ENCODE measurements around the gene ZMAT5.

GRCh38 chr22:29814003-29814402, 47.2 kb upstream of the ZMAT5 start:
- no peak for TF ChIP-seq JUN (CRISPR knock-in tag; IDR thresholded peaks at IDR 0.05)
- TF ChIP-seq, protein P1, sequence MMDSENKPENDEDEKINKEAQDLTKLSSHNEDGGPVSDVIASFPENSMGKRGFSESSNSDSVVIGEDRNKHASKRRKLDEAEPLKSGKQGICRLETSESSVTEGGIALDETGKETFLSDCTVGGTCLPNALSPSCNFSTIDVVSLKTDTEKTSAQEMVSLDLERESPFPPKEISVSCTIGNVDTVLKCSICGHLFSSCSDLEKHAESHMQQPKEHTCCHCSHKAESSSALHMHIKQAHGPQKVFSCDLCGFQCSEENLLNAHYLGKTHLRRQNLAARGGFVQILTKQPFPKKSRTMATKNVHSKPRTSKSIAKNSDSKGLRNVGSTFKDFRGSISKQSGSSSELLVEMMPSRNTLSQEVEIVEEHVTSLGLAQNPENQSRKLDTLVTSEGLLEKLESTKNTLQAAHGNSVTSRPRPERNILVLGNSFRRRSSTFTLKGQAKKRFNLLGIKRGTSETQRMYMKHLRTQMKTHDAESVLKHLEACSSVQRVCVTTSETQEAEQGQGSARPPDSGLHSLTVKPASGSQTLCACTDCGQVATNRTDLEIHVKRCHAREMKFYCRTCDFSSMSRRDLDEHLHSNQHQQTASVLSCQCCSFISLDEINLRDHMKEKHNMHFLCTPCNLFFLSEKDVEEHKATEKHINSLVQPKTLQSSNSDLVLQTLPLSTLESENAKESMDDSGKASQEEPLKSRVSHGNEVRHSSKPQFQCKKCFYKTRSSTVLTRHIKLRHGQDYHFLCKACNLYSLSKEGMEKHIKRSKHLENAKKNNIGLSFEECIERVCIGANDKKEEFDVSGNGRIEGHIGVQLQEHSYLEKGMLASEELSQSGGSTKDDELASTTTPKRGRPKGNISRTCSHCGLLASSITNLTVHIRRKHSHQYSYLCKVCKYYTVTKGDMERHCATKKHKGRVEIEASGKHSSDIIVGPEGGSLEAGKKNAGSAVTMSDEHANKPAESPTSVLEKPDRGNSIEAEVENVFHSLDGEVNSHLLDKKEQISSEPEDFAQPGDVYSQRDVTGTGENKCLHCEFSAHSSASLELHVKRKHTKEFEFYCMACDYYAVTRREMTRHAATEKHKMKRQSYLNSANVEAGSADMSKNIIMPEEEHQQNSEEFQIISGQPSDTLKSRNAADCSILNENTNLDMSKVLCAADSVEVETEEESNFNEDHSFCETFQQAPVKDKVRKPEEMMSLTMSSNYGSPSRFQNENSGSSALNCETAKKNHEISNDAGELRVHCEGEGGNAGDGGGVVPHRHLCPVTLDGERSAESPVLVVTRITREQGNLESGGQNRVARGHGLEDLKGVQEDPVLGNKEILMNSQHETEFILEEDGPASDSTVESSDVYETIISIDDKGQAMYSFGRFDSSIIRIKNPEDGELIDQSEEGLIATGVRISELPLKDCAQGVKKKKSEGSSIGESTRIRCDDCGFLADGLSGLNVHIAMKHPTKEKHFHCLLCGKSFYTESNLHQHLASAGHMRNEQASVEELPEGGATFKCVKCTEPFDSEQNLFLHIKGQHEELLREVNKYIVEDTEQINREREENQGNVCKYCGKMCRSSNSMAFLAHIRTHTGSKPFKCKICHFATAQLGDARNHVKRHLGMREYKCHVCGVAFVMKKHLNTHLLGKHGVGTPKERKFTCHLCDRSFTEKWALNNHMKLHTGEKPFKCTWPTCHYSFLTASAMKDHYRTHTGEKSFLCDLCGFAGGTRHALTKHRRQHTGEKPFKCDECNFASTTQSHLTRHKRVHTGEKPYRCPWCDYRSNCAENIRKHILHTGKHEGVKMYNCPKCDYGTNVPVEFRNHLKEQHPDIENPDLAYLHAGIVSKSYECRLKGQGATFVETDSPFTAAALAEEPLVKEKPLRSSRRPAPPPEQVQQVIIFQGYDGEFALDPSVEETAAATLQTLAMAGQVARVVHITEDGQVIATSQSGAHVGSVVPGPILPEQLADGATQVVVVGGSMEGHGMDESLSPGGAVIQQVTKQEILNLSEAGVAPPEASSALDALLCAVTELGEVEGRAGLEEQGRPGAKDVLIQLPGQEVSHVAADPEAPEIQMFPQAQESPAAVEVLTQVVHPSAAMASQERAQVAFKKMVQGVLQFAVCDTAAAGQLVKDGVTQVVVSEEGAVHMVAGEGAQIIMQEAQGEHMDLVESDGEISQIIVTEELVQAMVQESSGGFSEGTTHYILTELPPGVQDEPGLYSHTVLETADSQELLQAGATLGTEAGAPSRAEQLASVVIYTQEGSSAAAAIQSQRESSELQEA (CRISPR knock-in tag; IDR thresholded peaks at IDR 0.05; ENCODE audit: not compliant biosample characterization): no peak
- TF ChIP-seq, protein P2, sequence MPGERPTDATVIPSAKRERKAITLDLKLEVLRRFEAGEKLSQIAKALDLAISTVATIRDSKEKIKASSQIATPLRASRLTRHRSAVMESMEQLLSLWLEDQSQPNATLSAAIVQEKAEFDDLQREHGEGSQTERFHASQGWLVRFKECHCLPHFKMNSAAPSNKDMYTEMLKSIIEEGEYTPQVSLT (CRISPR knock-in tag; IDR thresholded peaks at IDR 0.05; ENCODE audit: borderline replicate concordance, low read depth): no peak
